ENCODE results near the gene EPOP. TPM values are rescaled to one million over a fixed set of nuclear protein-coding genes. Genes with fewer than 3 reads are reported as not detected.

EPOP gene
- 1 to 10 TPM in 1 of 5 donors, under 1 TPM in 4; 0.68 to 1.6 (median 0.90) TPM for total RNA-seq
- 0.35 TPM for total RNA-seq (2013)
- 0.41 to 521 (median 2.6) reads per million in 29 experiments for total RNA-seq

GRCh38 chr17:38674749-38675615 is at the start of gene EPOP:
TSS of gene EPOP (minus strand) at chr17:38674957. CDS start at chr17:38674495, 462 bp downstream.
- H3K27ac Mint-ChIP-seq, result peak within 1 kb of the TSS in 1 of 2 donors; percentile 2
- H3K27ac ChIP-seq (ENCODE audit: low read length), result no peak within 1 kb of the TSS
- no peaks in the 10 kb centered on the region for H3K9me3 ChIP-seq
- no peaks in the 10 kb centered on the region for H3K9me3 Mint-ChIP-seq
- POLR2A ChIA-PET, result interaction anchor here in 1 of 2 donors (0.5 kb wide), 1 partner anchor 220 kb away, joined by 3 read pairs; no protein-coding TSS in a partner anchor
- peak; percentile 85 to 92 (median 88) for ATAC-seq (replicated peaks in 1 of 4)
- peaks cover under 1 to 52% of the 10 kb centered on the region in 2 experiments for H3K27me3 ChIP-seq (replicated peaks in 1 of 2; ENCODE audit: control insufficient read depth in 2 of 2, extremely low read depth in 1 of 2, insufficient read depth in 2 of 2, low read length in 1 of 2)
- no peaks in the 10 kb centered on the region for H3K36me3 ChIP-seq (ENCODE audit: control insufficient read depth in 2 of 2, extremely low read depth in 1 of 2, insufficient read depth in 1 of 2, low read length in 1 of 2)
- CTCF ChIA-PET, result interaction anchor here (0.6 to 3.2 kb wide), 5 partner anchors 7 to 484 kb away, joined by 3 to 10 read pairs (median 3); partner anchors contain the start of gene PSMB3 (in 1 of the 2)
- H3K36me3 Mint-ChIP-seq, result no peaks in the 10 kb centered on the region
- DNase-seq, result peak; percentile 46 to 90 (median 66)
- H3K4me3 ChIP-seq (ENCODE audit: control insufficient read depth in 1 of 2, extremely low read depth in 1 of 2, low read length in 1 of 2), result peak within 1 kb of the TSS; percentile 37 to 70
- peaks cover 3 to 35% of the 10 kb centered on the region in 2 experiments for H3K4me1 ChIP-seq (ENCODE audit: control insufficient read depth in 1 of 2, extremely low read depth in 1 of 2, insufficient read depth in 2 of 2, low read length in 2 of 2)
- peak within 1 kb of the TSS; percentile 60 to 64 (median 63) for H3K4me3 Mint-ChIP-seq
- peaks cover 15 to 29% of the 10 kb centered on the region in 2 donors for H3K27me3 Mint-ChIP-seq
- peaks cover 10 to 25% (median 18%) of the 10 kb centered on the region in 3 donors for H3K4me1 Mint-ChIP-seq
- WGBS (ENCODE audit: insufficient coverage), result 2% methylated on average over 64 of the region's 80 CpGs

- ATAC-seq (replicated peaks in 1 of 4), result no peak
- WGBS (ENCODE audit: insufficient coverage), result 98% methylated on average over 6 of the region's 16 CpGs
These were observed 47.0 kb upstream of the EPOP start for GRCh38 chr17:38721802-38722201.

DNA sequence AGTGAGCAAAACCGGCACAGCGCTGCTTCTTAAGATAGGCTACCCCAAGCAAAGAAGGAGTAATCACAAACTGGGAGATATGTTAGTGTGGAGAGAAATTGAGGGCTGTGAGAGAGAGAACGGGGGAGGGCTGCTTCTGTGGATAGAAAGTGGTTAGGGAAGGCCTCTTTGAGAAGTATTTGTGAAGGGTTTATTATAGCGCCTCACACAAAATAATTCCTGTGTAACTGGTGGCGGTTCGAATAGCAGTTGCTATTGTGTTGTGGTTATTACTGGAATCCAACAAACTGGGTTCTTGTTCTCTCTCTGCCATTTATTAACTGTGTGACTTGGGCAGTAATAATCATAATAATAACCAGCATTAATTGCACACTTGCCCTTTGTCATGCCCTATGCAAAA is 46.2 kb upstream of the EPOP start:
- H3K4me1 Mint-ChIP-seq, result peaks cover 36 to 50% (median 43%) of the 10 kb centered on the region in 3 donors
- peaks cover 19 to 83% of the 10 kb centered on the region in 2 donors for H3K36me3 ChIP-seq (ENCODE audit: control insufficient read depth in 2 of 2, extremely low read depth in 1 of 2, insufficient read depth in 1 of 2, low read length in 1 of 2)
- peaks cover 6 to 72% of the 10 kb centered on the region in 2 experiments for H3K4me1 ChIP-seq (ENCODE audit: control insufficient read depth in 1 of 2, extremely low read depth in 1 of 2, insufficient read depth in 2 of 2, low read length in 2 of 2)

More at GRCh38 chr17:38721802-38722201, 47.0 kb upstream of the EPOP start:
- Histone ChIP-seq H3K36me3 (ENCODE audit: control insufficient read depth in 2 of 2, extremely low read depth in 1 of 2, insufficient read depth in 1 of 2, low read length in 1 of 2) (peaks cover 12 to 75% of the 10 kb centered on the region in 2 donors), H3K4me1 (ENCODE audit: control insufficient read depth in 1 of 2, extremely low read depth in 1 of 2, insufficient read depth in 2 of 2, low read length in 2 of 2) (peaks cover 8 to 76% of the 10 kb centered on the region in 2 experiments), H3K4me3 (ENCODE audit: control insufficient read depth in 1 of 2, extremely low read depth in 1 of 2, low read length in 1 of 2) (no peak overlapping the region), H3K27me3 (replicated peaks in 1 of 2; ENCODE audit: control insufficient read depth in 2 of 2, extremely low read depth in 1 of 2, insufficient read depth in 2 of 2, low read length in 1 of 2) (no peaks in the 10 kb centered on the region), H3K9me3 (no peaks in the 10 kb centered on the region), H3K27ac (ENCODE audit: low read length) (no peak overlapping the region)
- Mint-ChIP-seq H3K4me3 (no peak overlapping the region), H3K4me1 (peaks cover 41 to 55% (median 50%) of the 10 kb centered on the region in 3 donors), H3K36me3 (peaks cover 21% of the 10 kb centered on the region), H3K27ac (no peak overlapping the region), H3K27me3 (no peaks in the 10 kb centered on the region), H3K9me3 (no peaks in the 10 kb centered on the region)
- ChIA-PET CTCF (interaction anchor here in 1 of 2 donors (0.6 kb wide), 1 partner anchor 303 kb away, joined by 3 read pairs; no protein-coding TSS in a partner anchor), POLR2A (no interaction called here)
- DNase-seq, result no peak

GRCh38 chr17:38719943-38720641 is 45.3 kb upstream of the EPOP start:
- H3K4me3 ChIP-seq (ENCODE audit: control insufficient read depth in 1 of 2, extremely low read depth in 1 of 2, low read length in 1 of 2), result no peak overlapping the region
- H3K4me3 Mint-ChIP-seq, result no peak overlapping the region
- DNase-seq (no peak), ATAC-seq (replicated peaks in 1 of 4) (peak in 1 of 4 experiments; percentile 24)
- no peaks in the 10 kb centered on the region for H3K27me3 ChIP-seq (replicated peaks in 1 of 2; ENCODE audit: control insufficient read depth in 2 of 2, extremely low read depth in 1 of 2, insufficient read depth in 2 of 2, low read length in 1 of 2)
- H3K27me3 Mint-ChIP-seq, result no peaks in the 10 kb centered on the region
- ChIA-PET POLR2A (no interaction called here), CTCF (no interaction called here)
- WGBS (ENCODE audit: insufficient coverage), result 88% methylated on average over 32 of the region's 39 CpGs
- peaks cover 4 to 69% of the 10 kb centered on the region in 2 experiments for H3K4me1 ChIP-seq (ENCODE audit: control insufficient read depth in 1 of 2, extremely low read depth in 1 of 2, insufficient read depth in 2 of 2, low read length in 2 of 2)
- H3K36me3 Mint-ChIP-seq, result peaks cover 32% of the 10 kb centered on the region
- no peaks in the 10 kb centered on the region for H3K9me3 Mint-ChIP-seq
- no peak overlapping the region for H3K27ac ChIP-seq (ENCODE audit: low read length)
- peaks cover 33 to 45% (median 36%) of the 10 kb centered on the region in 3 donors for H3K4me1 Mint-ChIP-seq
- H3K9me3 ChIP-seq, result no peaks in the 10 kb centered on the region
- H3K27ac Mint-ChIP-seq, result peak overlapping the region in 1 of 2 donors; percentile 44
- H3K36me3 ChIP-seq (ENCODE audit: control insufficient read depth in 2 of 2, extremely low read depth in 1 of 2, insufficient read depth in 1 of 2, low read length in 1 of 2), result peaks cover 26 to 89% of the 10 kb centered on the region in 2 donors

More for the DNA sequence above, 46.2 kb upstream of the EPOP start:
- POLR2A ChIA-PET, result no interaction called here
- no peak overlapping the region for H3K27ac ChIP-seq (ENCODE audit: low read length)
- Mint-ChIP-seq H3K27me3 (no peaks in the 10 kb centered on the region), H3K27ac (peak overlapping the region; percentile 14 to 44), H3K9me3 (no peaks in the 10 kb centered on the region), H3K36me3 (peaks cover 24% of the 10 kb centered on the region), H3K4me3 (no peak overlapping the region)
- no peaks in the 10 kb centered on the region for H3K27me3 ChIP-seq (replicated peaks in 1 of 2; ENCODE audit: control insufficient read depth in 2 of 2, extremely low read depth in 1 of 2, insufficient read depth in 2 of 2, low read length in 1 of 2)
- ATAC-seq (replicated peaks in 1 of 4), result no peak
- no peak for DNase-seq
- CTCF ChIA-PET, result no interaction called here
- no peaks in the 10 kb centered on the region for H3K9me3 ChIP-seq
- WGBS (ENCODE audit: insufficient coverage), result 95% methylated on average over 3 of the region's 6 CpGs
- no peak overlapping the region for H3K4me3 ChIP-seq (ENCODE audit: control insufficient read depth in 1 of 2, extremely low read depth in 1 of 2, low read length in 1 of 2)

DNA sequence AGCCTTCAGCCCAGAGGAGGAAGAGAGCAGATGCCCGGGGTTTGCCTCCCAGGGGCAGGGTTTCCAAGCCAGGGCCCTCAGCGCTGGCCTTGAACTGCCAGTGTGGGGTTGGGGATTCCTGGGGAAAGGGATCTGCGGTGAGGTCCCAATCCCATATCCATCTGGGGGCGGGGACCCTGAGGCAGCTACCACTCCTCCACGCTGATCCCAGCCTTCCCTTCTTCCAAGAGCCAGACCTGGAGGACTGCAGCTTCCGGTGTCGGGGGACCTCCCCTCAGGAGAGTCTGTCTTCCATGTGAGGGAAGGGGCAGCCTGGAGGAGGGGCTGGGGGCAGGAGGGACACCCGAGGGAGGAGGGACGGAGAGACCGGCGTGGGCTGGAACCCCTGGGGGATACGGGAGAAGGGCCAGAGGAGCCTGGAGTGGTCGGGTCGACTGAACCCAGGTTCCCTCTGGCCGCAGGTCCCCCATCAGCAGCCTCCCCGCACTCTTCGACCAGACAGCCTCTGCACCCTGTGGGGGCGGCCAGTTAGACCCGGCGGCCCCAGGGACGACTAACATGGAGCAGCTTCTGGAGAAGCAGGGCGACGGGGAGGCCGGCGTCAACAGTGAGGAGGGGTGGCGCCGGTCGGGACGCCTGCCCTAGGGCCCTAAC is 44.7 kb upstream of the EPOP start:
- Mint-ChIP-seq H3K27ac (peak overlapping the region in 1 of 2 donors; percentile 39), H3K4me3 (no peak overlapping the region), H3K9me3 (no peaks in the 10 kb centered on the region), H3K4me1 (peaks cover 28 to 43% (median 30%) of the 10 kb centered on the region in 3 donors), H3K36me3 (peaks cover 37% of the 10 kb centered on the region), H3K27me3 (no peaks in the 10 kb centered on the region)
- ChIA-PET CTCF (interaction anchor here in 1 of 2 donors (0.8 to 1.0 kb wide), 2 partner anchors 9 to 12 kb away, joined by 5 read pairs; no protein-coding TSS in a partner anchor), POLR2A (no interaction called here)
- ATAC-seq (replicated peaks in 1 of 4) (no peak), DNase-seq (no peak)
- no peak overlapping the region for H3K4me3 ChIP-seq (ENCODE audit: control insufficient read depth in 1 of 2, extremely low read depth in 1 of 2, low read length in 1 of 2)
- no peaks in the 10 kb centered on the region for H3K27me3 ChIP-seq (replicated peaks in 1 of 2; ENCODE audit: control insufficient read depth in 2 of 2, extremely low read depth in 1 of 2, insufficient read depth in 2 of 2, low read length in 1 of 2)
- H3K9me3 ChIP-seq, result no peaks in the 10 kb centered on the region
- 97% methylated on average over 22 of the region's 29 CpGs for WGBS (ENCODE audit: insufficient coverage)
- no peak overlapping the region for H3K27ac ChIP-seq (ENCODE audit: low read length)
- peaks cover 0 to 62% of the 10 kb centered on the region in 2 experiments for H3K4me1 ChIP-seq (ENCODE audit: control insufficient read depth in 1 of 2, extremely low read depth in 1 of 2, insufficient read depth in 2 of 2, low read length in 2 of 2)
- H3K36me3 ChIP-seq (ENCODE audit: control insufficient read depth in 2 of 2, extremely low read depth in 1 of 2, insufficient read depth in 1 of 2, low read length in 1 of 2), result peaks cover 23 to 90% of the 10 kb centered on the region in 2 donors
